Measurements from ENCODE around the gene SRGAP3.

Gene SRGAP3

GRCh38 chr3:9115336-9115735 lies 134.1 kb downstream of the SRGAP3 start:
- no peak for DNase-seq (ENCODE audit: low read depth, low spot score)

GRCh38 chr3:9113040-9113439 lies 136.4 kb downstream of the SRGAP3 start:
- no peak for DNase-seq (ENCODE audit: low read depth, low spot score)

GRCh38 chr3:9111866-9112265 lies 137.6 kb downstream of the SRGAP3 start:
- DNase-seq (ENCODE audit: low read depth, low spot score), result no peak

- no peak for DNase-seq (ENCODE audit: low read depth, low spot score)
Measured at GRCh38 chr3:9111417-9111816, 138.0 kb downstream of the SRGAP3 start.

GRCh38 chr3:9110802-9111201 lies 138.6 kb downstream of the SRGAP3 start:
- no peak for DNase-seq (ENCODE audit: low read depth, low spot score)

GRCh38 chr3:9110316-9110715 lies 139.1 kb downstream of the SRGAP3 start:
- no peak for DNase-seq (ENCODE audit: low read depth, low spot score)

- no peak for DNase-seq (ENCODE audit: low read depth, low spot score)
Measured at GRCh38 chr3:9109568-9109914, 139.9 kb downstream of the SRGAP3 start.

- no peak for DNase-seq (ENCODE audit: low read depth, low spot score)
Measured at GRCh38 chr3:9108876-9109567, 140.4 kb downstream of the SRGAP3 start.

GRCh38 chr3:9107738-9108137 lies 141.7 kb downstream of the SRGAP3 start:
- DNase-seq (ENCODE audit: low read depth, low spot score), result no peak

GRCh38 chr3:9105421-9105820 lies 144.0 kb downstream of the SRGAP3 start:
- DNase-seq (ENCODE audit: low read depth, low spot score), result no peak

- DNase-seq (ENCODE audit: low read depth, low spot score), result no peak
Measured at GRCh38 chr3:9104121-9104520, 145.3 kb downstream of the SRGAP3 start.

- no peak for DNase-seq (ENCODE audit: low read depth, low spot score)
Measured at GRCh38 chr3:9102240-9102981, 147.0 kb downstream of the SRGAP3 start.

GRCh38 chr3:9101286-9101685 lies 148.2 kb downstream of the SRGAP3 start:
- DNase-seq (ENCODE audit: low read depth, low spot score), result no peak

- no peak for DNase-seq (ENCODE audit: low read depth, low spot score)
Measured at GRCh38 chr3:9100513-9100894, 148.9 kb downstream of the SRGAP3 start.

GRCh38 chr3:9099702-9100512 lies 149.5 kb downstream of the SRGAP3 start:
- no peak for DNase-seq (ENCODE audit: low read depth, low spot score)

GRCh38 chr3:9098716-9099675 lies 150.4 kb downstream of the SRGAP3 start:
- no peak for DNase-seq (ENCODE audit: low read depth, low spot score)

- DNase-seq (ENCODE audit: low read depth, low spot score), result no peak
Measured at GRCh38 chr3:9097495-9097894, 152.0 kb downstream of the SRGAP3 start.

- DNase-seq (ENCODE audit: low read depth, low spot score), result no peak
Measured at GRCh38 chr3:9091486-9092235, 157.8 kb downstream of the SRGAP3 start.

GRCh38 chr3:9088441-9089353 lies 160.7 kb downstream of the SRGAP3 start:
- no peak for DNase-seq (ENCODE audit: low read depth, low spot score)

Measured in activated naive CD8-positive, alpha-beta T cell treated with anti-CD3 and anti-CD28 coated beads, Interleukin-2, amount 50 U/mL, for 16 hours (primary cell).